Stimulated activated CD8-positive, alpha-beta memory T cell treated with anti-CD3 and anti-CD28 coated beads, Interleukin-15, amount 100 ng/mL, for 1 hour (primary cell): ENCODE results near the gene OR1L1.

Experiments used
- DNase-seq: peaks from one replicate; pipeline ENCODE4 v3.0.0-alpha.2; 2020; ENCODE audit warnings: low read depth

The OR1L1 gene, protein sequence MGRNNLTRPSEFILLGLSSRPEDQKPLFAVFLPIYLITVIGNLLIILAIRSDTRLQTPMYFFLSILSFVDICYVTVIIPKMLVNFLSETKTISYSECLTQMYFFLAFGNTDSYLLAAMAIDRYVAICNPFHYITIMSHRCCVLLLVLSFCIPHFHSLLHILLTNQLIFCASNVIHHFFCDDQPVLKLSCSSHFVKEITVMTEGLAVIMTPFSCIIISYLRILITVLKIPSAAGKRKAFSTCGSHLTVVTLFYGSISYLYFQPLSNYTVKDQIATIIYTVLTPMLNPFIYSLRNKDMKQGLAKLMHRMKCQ

DNA sequence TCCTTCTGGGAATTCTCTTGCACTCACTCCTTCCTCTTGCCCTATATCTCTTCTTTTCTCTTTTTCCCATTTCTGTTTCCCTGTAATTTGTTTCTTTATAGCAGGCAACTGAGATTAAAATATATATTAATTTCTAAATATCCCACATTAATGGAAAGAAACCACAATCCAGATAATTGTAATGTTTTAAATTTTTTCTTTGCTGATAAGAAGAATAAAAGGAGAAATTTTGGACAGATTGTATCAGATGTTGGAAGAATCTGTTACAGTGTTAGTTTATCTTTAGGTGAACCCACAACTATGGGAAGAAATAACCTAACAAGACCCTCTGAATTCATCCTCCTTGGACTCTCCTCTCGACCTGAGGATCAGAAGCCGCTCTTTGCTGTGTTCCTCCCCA is at the start of gene OR1L1:
Gene OR1L1, plus strand, starts transcription at position 301 of the 400 bp plus-strand sequence. Its CDS starts 0 bp downstream, at position 301.
- DNase-seq, result no peak

- no peak for DNase-seq
Measured at GRCh38 chr9:122614362-122614761, 47.2 kb upstream of the OR1L1 start, which contains the start of gene OR1Q1. TSS of gene OR1Q1 (plus strand) at chr9:122614738. CDS start at chr9:122614738, 0 bp downstream.

DNA sequence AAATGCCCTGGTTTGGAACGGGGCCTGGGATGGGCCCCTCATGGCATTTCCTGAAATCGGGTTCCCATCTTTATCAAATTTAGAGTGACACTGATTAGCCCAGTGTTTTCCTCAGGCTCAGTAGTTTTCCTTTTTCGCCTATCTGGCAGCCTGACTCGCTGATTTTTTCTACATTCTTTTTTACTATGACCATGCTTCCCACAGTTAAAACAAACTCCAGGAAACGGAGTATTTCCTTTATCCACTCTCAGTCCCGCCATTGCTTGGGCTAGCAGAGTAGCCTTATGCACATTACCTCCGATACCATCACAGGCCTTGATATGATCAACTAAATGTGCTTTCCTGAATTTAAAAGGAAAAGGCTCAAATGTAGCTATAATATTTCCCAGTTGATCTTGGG is 41.5 kb upstream of the OR1L1 start:
- DNase-seq, result no peak

- DNase-seq, result no peak
Measured at GRCh38 chr9:122642226-122642625, 19.3 kb upstream of the OR1L1 start.

- no peak for DNase-seq
Measured at GRCh38 chr9:122656378-122656777, 5.1 kb upstream of the OR1L1 start.

DNA sequence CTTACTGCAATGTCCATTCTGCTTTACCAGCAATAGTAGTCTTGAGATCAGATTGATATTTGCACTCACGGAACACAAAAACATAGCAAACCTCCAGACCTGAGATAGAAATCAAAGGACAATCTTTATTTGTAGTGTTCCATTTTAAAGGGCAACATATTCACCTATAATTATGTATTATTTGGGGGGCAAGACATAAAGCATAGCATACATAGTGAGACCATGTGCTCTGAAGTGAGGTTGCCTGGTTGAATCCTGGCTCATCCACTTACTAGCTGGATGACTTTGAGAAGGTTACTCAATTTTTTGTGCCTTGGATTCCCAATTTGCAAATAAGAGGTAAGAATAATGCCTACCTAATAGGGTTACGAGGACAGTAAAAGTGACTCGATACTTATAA is 4.0 kb upstream of the OR1L1 start, which contains the start of gene OR1B1:
Gene OR1B1, minus strand, starts transcription at position 101 of the 400 bp plus-strand sequence.
- no peak for DNase-seq

DNA sequence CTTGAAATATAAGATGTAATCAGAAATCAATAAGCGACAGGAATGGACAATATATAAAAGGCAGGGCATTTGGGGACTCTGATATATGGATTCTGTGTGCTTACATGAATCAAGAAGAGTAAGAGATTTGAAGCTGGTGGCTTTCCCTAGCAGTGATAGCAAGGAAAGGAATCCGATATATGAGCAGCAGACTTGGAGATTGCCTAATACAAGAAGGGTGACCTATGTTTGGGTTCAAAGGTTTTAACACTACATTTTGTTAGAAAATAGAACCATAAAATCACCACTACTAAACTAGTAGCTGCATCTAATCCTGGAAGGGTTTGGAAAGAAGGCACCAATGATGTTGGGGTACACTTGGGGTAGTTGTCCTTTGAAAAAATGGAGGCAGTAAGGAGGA is 11.0 kb downstream of the OR1L1 start:
- DNase-seq, result no peak

- DNase-seq, result no peak
Measured at GRCh38 chr9:122684851-122685250, 23.3 kb downstream of the OR1L1 start.

DNA sequence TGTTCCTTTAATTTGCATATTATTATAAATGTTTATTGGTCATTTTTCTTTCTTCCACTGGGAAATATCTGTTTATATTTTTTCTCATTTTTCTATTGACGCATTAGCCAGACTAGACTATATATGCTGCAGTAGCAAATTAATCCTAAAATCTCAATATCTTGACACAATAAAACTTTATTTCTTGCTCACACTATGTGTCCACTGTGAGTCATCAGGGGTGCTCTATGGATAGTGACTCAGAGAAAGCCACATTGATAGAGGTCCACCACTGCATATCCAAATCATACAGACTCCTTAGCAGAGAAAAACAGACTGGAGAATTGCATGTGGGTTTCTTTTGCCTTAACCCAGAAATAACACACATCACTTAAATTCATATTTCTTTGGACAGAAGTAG is 34.2 kb downstream of the OR1L1 start:
- no peak for DNase-seq
